Keratinocyte (primary cell): ENCODE results near the gene SCP2. TPM values are rescaled to one million over a fixed set of nuclear protein-coding genes. Genes with fewer than 3 reads are reported as not detected.

Experiments used
- DNase-seq: peaks from one replicate; pipeline ENCODE4 v3.0.0-alpha.2; 2011; ENCODE audit warnings: low read depth, missing footprints, low spot score
- FAIRE-seq: peaks from 2 replicates; lab custom pipeline; 2011; peaks lifted over from hg19 to GRCh38; lab: Jason Lieb, UNC
- H2AFZ ChIP-seq: 2 replicates; pipeline ENCODE4 v1.6.0; 2012; ENCODE audit warnings: low read length, control low read depth, inconsistent platforms; ENCODE audit not compliant: control insufficient read depth
- H3K27ac ChIP-seq: 2 replicates; pipeline ENCODE4 v1.5.1; 2011; ENCODE audit warnings: low read length; ENCODE audit not compliant: control insufficient read depth, insufficient read depth
- H3K27me3 ChIP-seq: 3 replicates; pipeline ENCODE4 v1.6.0; 2011; ENCODE audit warnings: low read length; ENCODE audit not compliant: control insufficient read depth, insufficient read depth; ENCODE audit errors: extremely low read depth
- H3K36me3 ChIP-seq, 2 experiments: 2 replicates in 1 of 2; 3 replicates in 1 of 2; pipeline ENCODE4 v1.5.1; 2011; ENCODE audit warnings: low read length in 2 of 2, mild to moderate bottlenecking in 1 of 2; ENCODE audit not compliant: control insufficient read depth in 2 of 2, insufficient read depth in 2 of 2; ENCODE audit errors: extremely low read depth in 1 of 2
- H3K4me1 ChIP-seq: 3 replicates; pipeline ENCODE4 v1.5.1; 2011; ENCODE audit warnings: low read length; ENCODE audit not compliant: control insufficient read depth, insufficient read depth; ENCODE audit errors: extremely low read depth
- H3K4me2 ChIP-seq: 3 replicates; pipeline ENCODE4 v1.6.0; 2011; ENCODE audit warnings: low read depth, low read length; ENCODE audit not compliant: control insufficient read depth, insufficient read depth; ENCODE audit errors: extremely low read depth
- H3K4me3 ChIP-seq, 3 experiments: fragments of 200-600 bp in 1 of 3; sonication (generic) in 1 of 3; 2 replicates in 2 of 3; 3 replicates in 1 of 3; pipeline ENCODE4 v1.5.1; 2011 to 2016; ENCODE audit warnings: low read length in 3 of 3, mild to moderate bottlenecking in 3 of 3, control low read depth in 2 of 3, inconsistent platforms in 1 of 3, low read depth in 1 of 3, mixed read lengths in 1 of 3, mixed run types in 1 of 3, moderate library complexity in 1 of 3; ENCODE audit not compliant: control insufficient read depth in 2 of 3, insufficient read depth in 2 of 3; ENCODE audit errors: extremely low read depth in 1 of 3
- H3K79me2 ChIP-seq: 2 replicates; pipeline ENCODE4 v1.6.0; 2012; ENCODE audit warnings: low read length; ENCODE audit not compliant: control insufficient read depth, insufficient read depth
- H3K9ac ChIP-seq: 3 replicates; pipeline ENCODE4 v1.6.0; 2011; ENCODE audit warnings: low read length; ENCODE audit not compliant: control insufficient read depth, insufficient read depth; ENCODE audit errors: extremely low read depth
- H3K9me1 ChIP-seq: 3 replicates; pipeline ENCODE4 v1.6.0; 2011; ENCODE audit warnings: low read length; ENCODE audit not compliant: control insufficient read depth, insufficient read depth; ENCODE audit errors: extremely low read depth
- H3K9me3 ChIP-seq: 2 replicates; pipeline ENCODE4 v1.5.1; 2012; ENCODE audit warnings: low read depth, low read length; ENCODE audit not compliant: control insufficient read depth
- H4K20me1 ChIP-seq: 3 replicates; pipeline ENCODE4 v1.6.0; 2011; ENCODE audit warnings: low read length; ENCODE audit not compliant: control insufficient read depth, insufficient read depth; ENCODE audit errors: extremely low read depth
- EZH2 ChIP-seq: IDR thresholded peaks from one replicate; pipeline ENCODE4 v1.6.1; 2012; ENCODE audit warnings: inconsistent platforms, mild to moderate bottlenecking, low read length, moderate library complexity
- dilution Hi-C: fragments of 300-500 bp; cut with MboI; formaldehyde crosslinking; loops from one replicate; pipeline ENCODE4 v1.7.0; 2020; ENCODE audit warnings: low sequenced_read_pairs; ENCODE audit not compliant: extremely low pct_ligation_motif_present
- polyA plus RNA-seq, 5 experiments: library from polyadenylated mRNA; depleted of rRNA in 3 of 5; stranded (reverse) in 3 of 5; stranded (forward) in 1 of 5; unstranded in 1 of 5; fragments of >200 nt; gene quantifications; 1 replicate in 1 of 5; 2 replicates in 3 of 5; 3 replicates in 1 of 5; pipeline versions ENCODE4 v1.2.1 to v1.2.3, GENCODE V29; 2011 to 2012; ENCODE audit warnings: missing spikeins in 2 of 5, low read depth in 1 of 5, low replicate concordance in 1 of 5
- TF ChIP-seq, protein P1 (sequence below), 3 experiments: IDR thresholded peaks in 1 of 3; conservative IDR thresholded peaks in 1 of 3; optimal IDR thresholded peaks in 1 of 3; 2 replicates in 2 of 3; 3 replicates in 1 of 3; pipeline versions ENCODE3 to v1.5.1; 2011; ENCODE audit warnings: low read length in 3 of 3, mild to moderate bottlenecking in 3 of 3, moderate library complexity in 2 of 3, control low read depth in 1 of 3, inconsistent platforms in 1 of 3; ENCODE audit not compliant: insufficient read depth in 2 of 3; ENCODE audit errors: extremely low read depth in 1 of 3

Gene SCP2
- polyA plus RNA-seq, 1 donor (not counting 4 experiments of a cell fraction or from before 2014, with no cell fraction given) = 116 TPM

DNA sequence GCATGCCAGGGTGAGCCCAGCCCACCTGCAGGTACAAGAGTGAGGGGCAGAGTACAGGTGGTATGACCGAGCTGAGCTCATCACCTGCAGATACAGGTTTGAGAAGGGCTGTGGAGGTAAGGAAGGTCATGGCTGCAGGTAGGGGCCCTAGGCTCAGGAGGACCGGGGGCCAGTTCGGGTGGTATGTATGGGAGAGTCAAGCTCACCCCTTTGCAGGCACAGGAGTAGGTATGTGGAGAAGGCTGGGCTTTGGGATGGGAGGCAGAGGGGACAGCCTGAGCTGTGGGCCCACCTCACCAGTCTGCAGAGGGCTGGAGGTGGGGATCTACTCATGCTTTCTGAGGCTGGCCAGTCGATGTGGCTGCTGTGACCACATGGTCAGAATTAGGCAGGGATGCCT lies 152.2 kb downstream of the SCP2 start:
- no peaks in the 10 kb centered on the region for H3K9me3 ChIP-seq
- no peak overlapping the region for H3K4me3 ChIP-seq
- DNase-seq (no peak), FAIRE-seq (no peak)
- no peaks in the 10 kb centered on the region for H3K36me3 ChIP-seq
- H3K4me2 ChIP-seq = no peak overlapping the region
- no peaks in the 10 kb centered on the region for H3K4me1 ChIP-seq
- peaks cover 5% of the 10 kb centered on the region for H3K27me3 ChIP-seq
- H4K20me1 ChIP-seq = no peaks in the 10 kb centered on the region
- H3K27ac ChIP-seq = no peak overlapping the region
- H3K9me1 ChIP-seq = no peaks in the 10 kb centered on the region
- no peak overlapping the region for H3K9ac ChIP-seq
- TF ChIP-seq EZH2 = no peak
- TF ChIP-seq, protein P1, sequence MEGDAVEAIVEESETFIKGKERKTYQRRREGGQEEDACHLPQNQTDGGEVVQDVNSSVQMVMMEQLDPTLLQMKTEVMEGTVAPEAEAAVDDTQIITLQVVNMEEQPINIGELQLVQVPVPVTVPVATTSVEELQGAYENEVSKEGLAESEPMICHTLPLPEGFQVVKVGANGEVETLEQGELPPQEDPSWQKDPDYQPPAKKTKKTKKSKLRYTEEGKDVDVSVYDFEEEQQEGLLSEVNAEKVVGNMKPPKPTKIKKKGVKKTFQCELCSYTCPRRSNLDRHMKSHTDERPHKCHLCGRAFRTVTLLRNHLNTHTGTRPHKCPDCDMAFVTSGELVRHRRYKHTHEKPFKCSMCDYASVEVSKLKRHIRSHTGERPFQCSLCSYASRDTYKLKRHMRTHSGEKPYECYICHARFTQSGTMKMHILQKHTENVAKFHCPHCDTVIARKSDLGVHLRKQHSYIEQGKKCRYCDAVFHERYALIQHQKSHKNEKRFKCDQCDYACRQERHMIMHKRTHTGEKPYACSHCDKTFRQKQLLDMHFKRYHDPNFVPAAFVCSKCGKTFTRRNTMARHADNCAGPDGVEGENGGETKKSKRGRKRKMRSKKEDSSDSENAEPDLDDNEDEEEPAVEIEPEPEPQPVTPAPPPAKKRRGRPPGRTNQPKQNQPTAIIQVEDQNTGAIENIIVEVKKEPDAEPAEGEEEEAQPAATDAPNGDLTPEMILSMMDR (optimal IDR thresholded peaks at IDR 0.05 in 1 of 3, IDR thresholded peaks at IDR 0.05 in 1 of 3, conservative IDR thresholded peaks at IDR 0.05 in 1 of 3; ENCODE audit: extremely low read depth in 1 of 3, insufficient read depth in 2 of 3, low read length in 3 of 3) = no peak
- dilution Hi-C loops = no loop called here
- H3K79me2 ChIP-seq = no peaks in the 10 kb centered on the region
- no peak overlapping the region for H2AFZ ChIP-seq

DNA sequence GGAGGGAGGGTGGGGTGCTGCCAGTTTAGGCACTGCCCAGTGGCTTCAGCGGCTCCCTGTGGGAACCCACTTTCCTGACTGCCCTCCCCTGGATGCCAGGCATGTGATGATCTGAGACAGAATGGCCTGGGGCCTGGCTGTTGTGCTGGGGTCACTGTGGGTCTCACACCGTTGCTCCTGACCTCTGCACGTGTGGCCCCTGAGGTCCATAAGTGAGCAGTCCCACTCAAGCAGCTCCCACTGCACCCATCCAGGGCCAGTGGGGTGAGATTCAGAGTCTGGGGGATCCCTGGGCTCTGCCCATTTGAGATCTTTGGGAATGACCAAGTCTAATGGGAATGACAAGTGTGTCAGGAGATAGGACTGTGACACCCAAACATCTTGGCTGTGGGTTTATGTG lies 153.0 kb downstream of the SCP2 start:
- Histone ChIP-seq H2AFZ (no peak overlapping the region), H3K27me3 (peaks cover 5% of the 10 kb centered on the region), H3K4me1 (no peaks in the 10 kb centered on the region), H4K20me1 (no peaks in the 10 kb centered on the region), H3K9me1 (no peaks in the 10 kb centered on the region), H3K27ac (no peak overlapping the region), H3K4me2 (no peak overlapping the region), H3K9me3 (no peaks in the 10 kb centered on the region), H3K4me3 (no peak overlapping the region), H3K36me3 (no peaks in the 10 kb centered on the region), H3K79me2 (no peaks in the 10 kb centered on the region), H3K9ac (no peak overlapping the region)
- dilution Hi-C loops = no loop called here
- no peak for DNase-seq
- TF ChIP-seq, protein P1 (optimal IDR thresholded peaks at IDR 0.05 in 1 of 3, IDR thresholded peaks at IDR 0.05 in 1 of 3, conservative IDR thresholded peaks at IDR 0.05 in 1 of 3; ENCODE audit: extremely low read depth in 1 of 3, insufficient read depth in 2 of 3, low read length in 3 of 3) = no peak
- no peak for TF ChIP-seq EZH2
- FAIRE-seq = no peak
